Gastrocnemius medialis (tissue), 4 donors: ENCODE data around the gene DIP2B.

Experiments used
- CTCF ChIP-seq, 5 experiments: fragments of 450-650 bp in 3 of 5; fragments of 200-600 bp in 2 of 5; sonication (generic) in 2 of 5; IDR thresholded peaks in 4 of 5; conservative IDR thresholded peaks in 1 of 5; 1 replicate in 4 of 5; 2 replicates in 1 of 5; pipeline ENCODE4 v1.5.1; 2016 to 2019; ENCODE audit warnings: antibody characterized with exemption in 5 of 5, mild to moderate bottlenecking in 3 of 5, moderate library complexity in 3 of 5
- POLR2A ChIP-seq, 2 donors: fragments of 450-650 bp; IDR thresholded peaks; one replicate each; pipeline ENCODE4 v1.6.1; 2017; ENCODE audit warnings: antibody characterized with exemption in 2 of 2, mild to moderate bottlenecking in 2 of 2, moderate library complexity in 2 of 2

- TF ChIP-seq CTCF (IDR thresholded peaks at IDR 0.05 in 4 of 5, conservative IDR thresholded peaks at IDR 0.05 in 1 of 5) (no peak), POLR2A (IDR thresholded peaks at IDR 0.05) (no peak)
These were observed 61.3 kb downstream of the DIP2B start for GRCh38 chr12:50566066-50566465.
